ENCODE data around the gene SRPK2. TPM values are rescaled to one million over a fixed set of nuclear protein-coding genes. Genes with fewer than 3 reads are reported as not detected.
"Not testable (repeated sequence)": the region's sequence is repeated elsewhere in the genome, so short reads cannot be mapped to it uniquely, and the experiment has no call there.

SRPK2 gene
- total and polyA plus RNA-seq, 9 donors: 15.2 to 50.0 (median 37.8) TPM

DNA sequence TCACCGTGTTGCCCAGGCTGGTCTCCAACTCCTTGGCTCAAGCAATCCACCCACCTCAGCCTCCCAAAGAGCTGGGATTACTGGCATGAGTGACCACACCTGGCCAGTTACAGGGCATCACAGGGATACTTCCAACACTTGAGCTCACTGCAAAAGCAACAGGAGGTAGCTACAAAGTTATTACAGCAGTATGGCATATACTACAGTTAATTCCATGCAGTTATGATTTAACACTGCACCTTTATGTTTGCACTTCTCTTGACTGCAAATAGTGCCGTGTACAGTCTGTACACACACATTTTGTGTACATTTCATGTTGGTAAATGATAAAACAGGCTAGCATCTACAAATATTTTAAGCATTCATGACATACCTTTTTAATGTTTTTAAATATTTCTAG lies 21.3 kb downstream of the SRPK2 start:
- intact Hi-C loops (cut with DNase I): no loop called here
- Histone ChIP-seq H3K4me1 (ENCODE audit: insufficient read depth) (peaks cover 5% of the 10 kb centered on the region), H3K36me3 (no peaks in the 10 kb centered on the region), H3K27ac (no peak overlapping the region), H3K27me3 (no peaks in the 10 kb centered on the region), H3K4me3 (no peak overlapping the region), H3K9me3 (no peaks in the 10 kb centered on the region)
- WGBS, 3 donors: 63 to 79% (median 77%) methylated on average over 2 of the region's 2 CpGs
- TF ChIP-seq POLR2A (IDR thresholded peaks at IDR 0.05) (no peak), EP300 (IDR thresholded peaks at IDR 0.05) (no peak)
- TF ChIP-seq, protein P1, sequence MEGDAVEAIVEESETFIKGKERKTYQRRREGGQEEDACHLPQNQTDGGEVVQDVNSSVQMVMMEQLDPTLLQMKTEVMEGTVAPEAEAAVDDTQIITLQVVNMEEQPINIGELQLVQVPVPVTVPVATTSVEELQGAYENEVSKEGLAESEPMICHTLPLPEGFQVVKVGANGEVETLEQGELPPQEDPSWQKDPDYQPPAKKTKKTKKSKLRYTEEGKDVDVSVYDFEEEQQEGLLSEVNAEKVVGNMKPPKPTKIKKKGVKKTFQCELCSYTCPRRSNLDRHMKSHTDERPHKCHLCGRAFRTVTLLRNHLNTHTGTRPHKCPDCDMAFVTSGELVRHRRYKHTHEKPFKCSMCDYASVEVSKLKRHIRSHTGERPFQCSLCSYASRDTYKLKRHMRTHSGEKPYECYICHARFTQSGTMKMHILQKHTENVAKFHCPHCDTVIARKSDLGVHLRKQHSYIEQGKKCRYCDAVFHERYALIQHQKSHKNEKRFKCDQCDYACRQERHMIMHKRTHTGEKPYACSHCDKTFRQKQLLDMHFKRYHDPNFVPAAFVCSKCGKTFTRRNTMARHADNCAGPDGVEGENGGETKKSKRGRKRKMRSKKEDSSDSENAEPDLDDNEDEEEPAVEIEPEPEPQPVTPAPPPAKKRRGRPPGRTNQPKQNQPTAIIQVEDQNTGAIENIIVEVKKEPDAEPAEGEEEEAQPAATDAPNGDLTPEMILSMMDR (IDR thresholded peaks at IDR 0.05): no peak
- no peak for DNase-seq

DNA sequence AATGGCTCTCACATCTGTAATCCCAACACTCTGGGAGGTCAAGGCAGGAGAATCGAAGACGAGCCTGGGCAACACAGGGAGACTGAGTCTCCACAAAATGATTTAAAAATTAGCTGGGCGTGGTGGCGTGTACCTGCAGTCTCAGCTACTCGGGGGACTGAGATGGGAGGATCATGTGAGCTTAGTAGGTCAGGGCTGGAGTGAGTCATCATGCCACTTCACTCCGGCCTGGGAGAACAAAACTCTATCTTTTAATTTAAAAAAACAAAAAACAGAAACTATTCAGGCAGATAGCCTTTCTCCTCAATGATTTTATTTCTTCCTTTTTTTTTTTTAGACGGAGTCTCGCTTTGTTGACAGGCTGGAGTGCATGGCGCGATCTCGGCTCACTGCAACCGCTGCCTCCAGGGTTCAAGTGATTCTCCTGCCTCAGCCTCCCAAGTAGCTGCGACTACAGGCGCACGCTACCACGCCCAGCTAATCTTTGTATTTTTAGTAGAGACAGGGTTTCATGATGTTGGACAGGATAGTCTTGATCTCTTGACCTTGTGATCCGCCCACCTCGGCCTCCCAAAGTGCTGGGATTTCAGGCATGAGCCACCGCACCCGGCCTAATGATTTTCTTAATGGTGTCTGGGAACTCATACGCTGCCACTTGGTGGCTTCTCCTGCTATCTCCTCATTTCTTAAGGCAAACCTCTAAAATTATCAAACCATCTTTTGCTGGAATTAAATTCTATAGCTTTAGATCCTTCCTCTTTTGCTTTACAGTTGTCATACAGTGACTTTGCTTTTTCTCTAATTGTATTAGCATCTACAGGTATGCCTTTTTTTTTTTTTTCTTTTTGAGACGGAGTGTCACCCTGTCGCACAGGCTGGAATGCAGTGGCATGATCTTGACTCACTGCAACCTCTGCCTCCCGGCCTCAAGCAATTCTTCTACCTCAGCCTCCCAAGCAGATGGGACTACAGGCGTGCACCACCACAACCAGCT lies 22.9 kb downstream of the SRPK2 start:
- 90% methylated on average over 25 of the region's 25 CpGs for WGBS, 3 donors
- Histone ChIP-seq H3K36me3 (no peaks in the 10 kb centered on the region), H3K9me3 (no peaks in the 10 kb centered on the region), H3K27ac (no peak overlapping the region), H3K27me3 (no peaks in the 10 kb centered on the region), H3K4me1 (ENCODE audit: insufficient read depth) (peaks cover 5% of the 10 kb centered on the region), H3K4me3 (no peak overlapping the region)
- intact Hi-C loops (cut with DNase I): no loop called here
- no peak for DNase-seq
- TF ChIP-seq, protein P1 (IDR thresholded peaks at IDR 0.05): no peak
- no peak for TF ChIP-seq EP300 (IDR thresholded peaks at IDR 0.05)

DNA sequence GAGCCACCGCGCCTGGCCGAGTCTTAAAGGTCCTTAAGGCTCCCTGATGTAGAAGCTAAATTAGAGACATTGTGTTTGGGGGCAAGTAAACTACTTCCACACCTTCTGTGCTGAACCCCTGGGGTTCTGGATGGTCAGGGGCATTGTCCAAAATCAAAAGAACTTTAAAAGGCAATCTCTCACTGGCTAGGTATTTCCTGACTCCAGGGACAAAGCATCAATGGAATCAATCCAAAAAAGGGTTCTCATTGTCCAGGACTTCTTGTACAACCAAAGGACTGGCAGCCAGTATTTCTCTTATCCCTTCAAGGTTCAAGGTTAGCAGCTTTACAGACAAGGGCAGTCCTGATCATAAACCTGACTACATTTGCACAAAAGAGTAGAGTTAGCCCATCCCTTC lies 24.0 kb downstream of the SRPK2 start:
- H3K36me3 ChIP-seq: no peaks in the 10 kb centered on the region
- H3K27me3 ChIP-seq: no peaks in the 10 kb centered on the region
- no peak overlapping the region for H3K27ac ChIP-seq
- intact Hi-C loops (cut with DNase I): no loop called here
- peaks cover 5% of the 10 kb centered on the region for H3K4me1 ChIP-seq (ENCODE audit: insufficient read depth)
- no peak overlapping the region for H3K4me3 ChIP-seq
- 90 to 97% (median 95%) methylated on average over 3 of the region's 3 CpGs for WGBS, 3 donors
- no peaks in the 10 kb centered on the region for H3K9me3 ChIP-seq
- no peak for DNase-seq
- TF ChIP-seq POLR2A (IDR thresholded peaks at IDR 0.05): no peak

DNA sequence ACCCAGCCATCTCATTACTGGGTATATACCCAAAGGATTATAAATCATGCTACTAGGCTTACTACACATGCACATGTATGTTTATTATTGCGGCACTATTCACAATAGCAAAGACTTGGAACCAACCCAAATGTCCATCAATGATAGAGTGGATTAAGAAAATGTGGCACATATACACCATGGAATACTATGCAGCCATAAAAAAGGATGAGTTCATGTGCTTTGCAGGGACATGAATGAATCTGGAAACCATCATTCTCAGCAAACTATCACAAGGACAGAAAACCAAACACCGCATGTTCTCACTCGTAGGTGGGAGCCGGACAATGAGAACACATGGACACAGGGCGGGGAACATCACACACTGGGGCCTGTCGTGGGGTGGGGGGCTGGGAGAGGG lies 25.1 kb downstream of the SRPK2 start:
- 94 to 98% (median 95%) methylated on average over 6 of the region's 6 CpGs for WGBS, 3 donors
- H3K4me3 ChIP-seq; intact Hi-C loops (cut with DNase I); H3K27me3 ChIP-seq; H3K27ac ChIP-seq; H3K4me1 ChIP-seq (ENCODE audit: insufficient read depth); H3K36me3 ChIP-seq; DNase-seq; H3K9me3 ChIP-seq: not testable (repeated sequence)

DNA sequence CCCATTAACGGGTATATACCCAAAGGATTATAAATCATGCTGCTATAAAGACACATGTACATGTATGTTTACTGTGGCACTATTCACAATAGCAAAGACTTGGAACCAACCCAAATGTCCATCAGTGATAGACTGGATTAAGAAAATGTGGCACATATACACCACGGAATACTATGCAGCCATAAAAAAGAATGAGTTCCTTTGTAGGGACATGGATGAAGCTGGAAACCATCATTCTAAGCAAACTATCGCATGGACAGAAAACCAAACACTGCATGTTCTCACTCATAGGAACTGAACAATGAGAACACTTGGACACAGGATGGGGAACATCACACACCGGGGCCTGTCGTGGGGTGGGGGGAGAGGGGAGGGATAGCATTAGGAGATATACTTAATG lies 26.0 kb downstream of the SRPK2 start:
- DNase-seq; H3K9me3 ChIP-seq; H3K4me3 ChIP-seq; H3K4me1 ChIP-seq (ENCODE audit: insufficient read depth); H3K36me3 ChIP-seq; intact Hi-C loops (cut with DNase I); H3K27me3 ChIP-seq; H3K27ac ChIP-seq: not testable (repeated sequence)
- WGBS, 3 donors: 94 to 98% (median 98%) methylated on average over 5 of the region's 5 CpGs

DNA sequence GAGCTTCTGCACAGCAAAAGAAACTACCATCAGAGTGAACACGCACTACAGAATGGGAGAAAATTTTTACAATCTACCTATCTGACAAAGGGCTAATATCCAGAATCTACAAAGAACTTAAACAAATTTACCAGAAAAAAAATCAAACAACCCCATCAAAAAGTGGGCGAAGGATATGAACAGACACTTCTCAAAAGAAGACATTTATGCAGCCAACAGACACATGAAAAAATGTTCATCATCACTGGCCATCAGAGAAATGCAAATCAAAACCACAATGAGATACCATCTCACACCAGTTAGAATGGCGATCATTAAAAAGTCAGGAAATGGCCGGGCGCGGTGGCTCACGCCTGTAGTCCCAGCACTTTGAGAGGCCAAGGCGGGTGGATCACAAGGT lies 26.7 kb downstream of the SRPK2 start:
- H3K27me3 ChIP-seq; DNase-seq; H3K36me3 ChIP-seq; H3K27ac ChIP-seq; H3K9me3 ChIP-seq; H3K4me3 ChIP-seq; H3K4me1 ChIP-seq (ENCODE audit: insufficient read depth); intact Hi-C loops (cut with DNase I): not testable (repeated sequence)
- WGBS, 3 donors: 96 to 98% (median 97%) methylated on average over 8 of the region's 8 CpGs

DNA sequence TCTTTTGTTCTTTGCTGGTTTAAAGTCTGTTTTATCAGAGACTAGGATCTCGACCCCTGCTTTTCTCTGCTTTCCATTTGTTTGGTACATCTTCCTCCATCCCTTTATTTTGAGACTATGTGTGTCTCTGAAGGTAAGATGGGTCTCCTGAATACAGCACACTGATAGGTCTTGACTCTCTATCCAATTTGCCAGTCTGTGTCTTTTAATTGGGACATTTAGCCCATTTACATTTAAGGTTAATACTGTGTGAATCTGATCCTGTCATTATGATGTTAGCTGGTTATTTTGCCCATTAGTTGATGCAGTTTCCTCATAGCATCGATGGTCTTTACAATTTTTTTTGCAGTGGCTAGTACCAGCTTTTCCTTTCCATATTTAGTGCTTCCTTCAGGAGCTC lies 28.6 kb downstream of the SRPK2 start:
- H3K4me1 ChIP-seq (ENCODE audit: insufficient read depth); H3K27me3 ChIP-seq; DNase-seq; H3K4me3 ChIP-seq; intact Hi-C loops (cut with DNase I); H3K36me3 ChIP-seq; H3K9me3 ChIP-seq; H3K27ac ChIP-seq: not testable (repeated sequence)
- WGBS, 3 donors: 95 to 100% (median 98%) methylated on average over 2 of the region's 2 CpGs

All from ovary (tissue), 9 donors.